ENCODE data around the gene SAMSN1.
"Not testable (repeated sequence)": the region's sequence is repeated elsewhere in the genome, so short reads cannot be mapped to it uniquely, and the experiment has no call there.

The SAMSN1 gene

DNA sequence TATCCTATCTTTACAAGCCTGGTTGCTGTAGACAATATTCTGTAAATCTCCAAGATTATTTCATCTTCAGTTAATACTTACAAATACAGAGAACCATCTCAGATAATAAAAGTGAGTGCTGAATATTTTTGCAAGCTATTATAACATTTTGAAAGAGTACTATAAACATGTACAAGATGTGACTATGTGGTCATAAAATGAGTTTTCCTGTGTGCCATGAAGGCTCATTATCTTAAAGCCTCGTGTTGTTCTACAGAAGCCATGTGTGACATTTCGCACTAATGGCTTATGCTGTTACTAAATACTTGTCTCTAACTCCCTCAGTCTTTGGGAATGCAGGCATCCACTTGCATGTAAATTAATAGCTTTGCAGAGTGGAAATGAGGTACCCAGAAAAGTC is 48.3 kb downstream of the SAMSN1 start:
- Mint-ChIP-seq H3K27ac (no peak overlapping the region), H3K4me1 (peaks cover 7 to 8% of the 10 kb centered on the region in 2 donors), H3K27me3 (no peaks in the 10 kb centered on the region), H3K9me3 (peaks cover 0 to 2% of the 10 kb centered on the region in 2 donors), H3K36me3 (peaks cover 58 to 83% of the 10 kb centered on the region in 2 donors), H3K4me3 (no peak overlapping the region)
- DNase-seq (no peak), ATAC-seq (replicated peaks) (no peak)

GRCh38 chr21:14495075-14495474 is 51.0 kb downstream of the SAMSN1 start:
- Mint-ChIP-seq H3K27me3 (no peaks in the 10 kb centered on the region), H3K4me1 (peaks cover 7 to 10% of the 10 kb centered on the region in 2 donors), H3K9me3 (peaks cover 0 to 2% of the 10 kb centered on the region in 2 donors), H3K36me3 (peaks cover 55 to 82% of the 10 kb centered on the region in 2 donors), H3K27ac (peak overlapping the region; percentile 62), H3K4me3 (no peak overlapping the region)
- no peak for DNase-seq
- no peak for ATAC-seq (replicated peaks)

DNA sequence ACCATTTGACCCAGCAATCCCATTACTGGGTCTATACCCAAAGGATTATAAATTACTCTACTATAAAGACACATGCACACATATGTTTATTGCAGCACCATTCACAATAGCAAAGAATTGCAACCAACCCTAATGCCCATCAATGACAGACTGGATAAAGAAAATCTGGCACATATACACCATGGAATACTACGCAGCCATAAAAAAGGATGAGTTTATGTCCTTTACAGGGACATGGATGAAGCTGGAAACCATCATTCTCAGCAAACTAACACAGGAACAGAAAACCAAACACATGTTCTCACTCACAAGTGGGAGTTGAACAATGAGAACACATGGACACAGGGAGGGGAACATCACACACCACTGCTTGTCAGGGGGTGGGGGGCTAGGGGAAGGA is 51.9 kb downstream of the SAMSN1 start:
- Mint-ChIP-seq H3K36me3 (peaks cover 53 to 75% of the 10 kb centered on the region in 2 donors), H3K27ac (peak overlapping the region; percentile 75)
- H3K27me3 Mint-ChIP-seq; ATAC-seq (replicated peaks); H3K9me3 Mint-ChIP-seq; DNase-seq; H3K4me1 Mint-ChIP-seq; H3K4me3 Mint-ChIP-seq: not testable (repeated sequence)

DNA sequence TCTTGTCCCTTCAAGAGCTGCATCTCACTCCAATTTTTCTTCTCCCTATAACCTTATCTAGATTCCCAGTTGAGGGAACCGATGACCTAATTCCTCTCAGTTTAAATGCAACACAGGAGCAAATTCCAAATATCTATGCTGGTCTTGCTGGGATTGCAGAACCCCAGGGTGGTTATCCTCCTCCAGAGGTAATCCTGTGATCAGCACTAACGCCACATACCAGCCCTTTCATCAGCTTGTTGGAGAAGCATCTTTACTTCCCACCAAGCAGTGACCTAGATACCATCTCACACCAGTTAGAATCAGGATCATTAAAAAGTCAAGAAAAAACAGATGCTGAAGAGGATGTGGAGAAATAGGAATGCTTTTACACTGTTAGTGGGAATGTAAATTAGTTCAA is 52.4 kb downstream of the SAMSN1 start:
- Mint-ChIP-seq H3K4me3 (peak overlapping the region in 1 of 2 donors; percentile 9), H3K4me1 (peaks cover 9 to 11% of the 10 kb centered on the region in 2 donors), H3K27me3 (no peaks in the 10 kb centered on the region), H3K27ac (peak overlapping the region; percentile 75), H3K36me3 (peaks cover 56 to 75% of the 10 kb centered on the region in 2 donors), H3K9me3 (peaks cover 0 to 2% of the 10 kb centered on the region in 2 donors)
- DNase-seq (no peak), ATAC-seq (replicated peaks) (no peak)

DNA sequence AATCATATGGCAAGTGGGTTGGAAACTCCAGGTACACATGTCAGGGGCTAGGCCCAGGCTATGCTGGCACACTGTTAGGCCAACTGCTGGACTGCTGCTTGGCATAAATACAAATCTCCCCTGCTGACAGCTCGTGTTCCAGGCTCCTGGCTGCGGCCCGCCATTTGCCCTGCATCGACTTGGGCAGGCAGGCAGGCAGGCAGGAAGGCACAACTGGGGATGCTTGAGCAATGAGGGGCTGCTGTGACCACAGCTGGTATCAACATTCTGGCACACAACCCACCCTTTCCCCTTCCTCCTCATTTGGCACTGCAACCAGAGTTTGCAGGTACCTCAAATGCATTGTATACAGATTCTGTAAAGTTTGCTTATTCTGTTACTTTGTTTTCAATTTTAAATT is 53.2 kb downstream of the SAMSN1 start:
- H3K9me3 Mint-ChIP-seq, result peaks cover 0 to 2% of the 10 kb centered on the region in 2 donors
- H3K27me3 Mint-ChIP-seq, result no peaks in the 10 kb centered on the region
- ATAC-seq (replicated peaks) (peak in 1 of 2 donors; percentile 23), DNase-seq (no peak)
- no peak overlapping the region for H3K4me3 Mint-ChIP-seq
- H3K27ac Mint-ChIP-seq, result no peak overlapping the region
- peaks cover 56 to 73% of the 10 kb centered on the region in 2 donors for H3K36me3 Mint-ChIP-seq
- H3K4me1 Mint-ChIP-seq, result peaks cover 16 to 17% of the 10 kb centered on the region in 2 donors

DNA sequence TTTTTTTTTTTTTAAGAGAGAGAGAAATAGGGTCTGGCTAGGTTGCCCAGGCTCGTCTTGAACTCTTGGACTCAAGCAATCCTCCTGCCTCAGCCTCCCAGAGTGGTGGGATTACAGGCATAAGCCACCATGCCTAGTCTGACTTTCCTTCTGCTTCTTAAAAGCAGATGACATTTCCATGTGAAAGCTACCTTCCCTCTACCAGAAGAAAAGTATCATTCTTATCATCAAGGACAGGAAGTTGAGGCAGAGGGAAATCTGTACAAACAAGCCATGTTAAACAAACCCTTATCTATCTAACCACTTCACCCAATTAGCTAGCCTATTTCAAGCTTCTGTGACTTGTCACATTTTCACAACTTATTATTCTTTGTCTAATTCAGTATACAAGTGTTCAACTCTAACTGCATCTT is 54.8 kb downstream of the SAMSN1 start:
- Mint-ChIP-seq H3K36me3 (peaks cover 59 to 77% of the 10 kb centered on the region in 2 donors), H3K4me3 (no peak overlapping the region), H3K27me3 (no peaks in the 10 kb centered on the region), H3K27ac (peak overlapping the region; percentile 5), H3K4me1 (peaks cover 20 to 31% of the 10 kb centered on the region in 2 donors), H3K9me3 (peaks cover 0 to 2% of the 10 kb centered on the region in 2 donors)
- no peak for ATAC-seq (replicated peaks)
- DNase-seq, result no peak

GRCh38 chr21:14488672-14489204 is 57.4 kb downstream of the SAMSN1 start:
- peak overlapping the region in 1 of 2 donors; percentile 11 for H3K4me3 Mint-ChIP-seq
- H3K27me3 Mint-ChIP-seq, result no peaks in the 10 kb centered on the region
- peaks cover 26 to 45% of the 10 kb centered on the region in 2 donors for H3K4me1 Mint-ChIP-seq
- H3K36me3 Mint-ChIP-seq, result peaks cover 46 to 69% of the 10 kb centered on the region in 2 donors
- DNase-seq, result no peak
- H3K27ac Mint-ChIP-seq, result peak overlapping the region; percentile 31
- no peak for ATAC-seq (replicated peaks)
- H3K9me3 Mint-ChIP-seq, result peaks cover 8 to 10% of the 10 kb centered on the region in 2 donors

- Mint-ChIP-seq H3K36me3 (peaks cover 47 to 68% of the 10 kb centered on the region in 2 donors), H3K9me3 (peaks cover 14% of the 10 kb centered on the region in 2 donors), H3K4me1 (peaks cover 31 to 54% of the 10 kb centered on the region in 2 donors), H3K27me3 (no peaks in the 10 kb centered on the region), H3K4me3 (peak overlapping the region in 1 of 2 donors; percentile 8), H3K27ac (peak overlapping the region; percentile 71)
- ATAC-seq (replicated peaks) (peak; percentile 53 to 63), DNase-seq (no peak)
Measured at GRCh38 chr21:14487490-14488432, 58.4 kb downstream of the SAMSN1 start.

- peak; percentile 29 to 30 for ATAC-seq (replicated peaks)
- peaks cover 33 to 58% of the 10 kb centered on the region in 2 donors for H3K4me1 Mint-ChIP-seq
- no peak overlapping the region for H3K4me3 Mint-ChIP-seq
- peaks cover 48 to 65% of the 10 kb centered on the region in 2 donors for H3K36me3 Mint-ChIP-seq
- H3K9me3 Mint-ChIP-seq, result peaks cover 14% of the 10 kb centered on the region in 2 donors
- no peak for DNase-seq
- peak overlapping the region; percentile 26 for H3K27ac Mint-ChIP-seq
- no peaks in the 10 kb centered on the region for H3K27me3 Mint-ChIP-seq
Measured at GRCh38 chr21:14486869-14487268, 59.2 kb downstream of the SAMSN1 start.

GRCh38 chr21:14484188-14485009 is 61.7 kb downstream of the SAMSN1 start:
- Mint-ChIP-seq H3K27ac (peak overlapping the region; percentile 79), H3K27me3 (no peaks in the 10 kb centered on the region), H3K4me1 (peaks cover 32 to 76% of the 10 kb centered on the region in 2 donors), H3K4me3 (peak overlapping the region in 1 of 2 donors; percentile 3), H3K9me3 (peaks cover 14% of the 10 kb centered on the region in 2 donors), H3K36me3 (peaks cover 38 to 51% of the 10 kb centered on the region in 2 donors)
- DNase-seq (no peak), ATAC-seq (replicated peaks) (no peak)

DNA sequence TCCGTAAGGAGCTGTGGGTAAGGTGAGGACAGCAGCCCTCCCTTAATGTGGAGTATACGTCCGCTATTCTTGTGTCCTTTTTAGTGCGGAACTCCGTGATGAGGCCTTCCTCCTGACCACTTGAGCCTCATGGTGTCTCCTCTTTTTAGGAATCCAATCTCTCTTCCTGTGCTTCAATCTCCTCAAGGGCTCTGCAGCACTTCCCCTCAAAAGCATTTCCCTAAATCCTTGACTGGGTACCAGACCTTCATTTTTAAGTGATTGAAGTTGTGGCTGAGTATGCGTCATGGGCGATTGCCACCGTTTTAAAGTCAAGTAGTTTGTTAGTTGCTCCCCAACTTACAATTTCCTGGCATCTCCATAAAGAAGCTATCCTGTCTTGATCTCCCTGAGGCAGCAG is 62.8 kb downstream of the SAMSN1 start:
- H3K27ac Mint-ChIP-seq, result peak overlapping the region; percentile 79

GRCh38 chr21:14482165-14482564 is 64.0 kb downstream of the SAMSN1 start:
- DNase-seq, result peak; percentile 60
- H3K4me1 Mint-ChIP-seq, result peaks cover 31 to 77% of the 10 kb centered on the region in 2 donors
- H3K4me3 Mint-ChIP-seq, result peak overlapping the region; percentile 20 to 51

More for the DNA sequence above, 62.8 kb downstream of the SAMSN1 start:
- Mint-ChIP-seq H3K4me3 (peak overlapping the region in 1 of 2 donors; percentile 54), H3K36me3 (peaks cover 33 to 49% of the 10 kb centered on the region in 2 donors), H3K4me1 (peaks cover 33 to 80% of the 10 kb centered on the region in 2 donors), H3K27me3 (no peaks in the 10 kb centered on the region), H3K9me3 (peaks cover 14% of the 10 kb centered on the region in 2 donors)
- DNase-seq (no peak), ATAC-seq (replicated peaks) (no peak)

GRCh38 chr21:14480411-14481031 is 65.6 kb downstream of the SAMSN1 start:
- DNase-seq (no peak), ATAC-seq (replicated peaks) (peak; percentile 46 to 56)
- H3K9me3 Mint-ChIP-seq, result peaks cover 13 to 14% of the 10 kb centered on the region in 2 donors
- no peaks in the 10 kb centered on the region for H3K27me3 Mint-ChIP-seq
- H3K36me3 Mint-ChIP-seq, result peaks cover 22 to 28% of the 10 kb centered on the region in 2 donors
- H3K4me3 Mint-ChIP-seq, result no peak overlapping the region
- peak overlapping the region; percentile 96 for H3K27ac Mint-ChIP-seq
- H3K4me1 Mint-ChIP-seq, result peaks cover 31 to 79% of the 10 kb centered on the region in 2 donors

More at GRCh38 chr21:14482165-14482564, 64.0 kb downstream of the SAMSN1 start:
- peaks cover 27 to 38% of the 10 kb centered on the region in 2 donors for H3K36me3 Mint-ChIP-seq
- peak; percentile 81 to 84 for ATAC-seq (replicated peaks)
- peak overlapping the region; percentile 96 for H3K27ac Mint-ChIP-seq
- H3K9me3 Mint-ChIP-seq, result peaks cover 14% of the 10 kb centered on the region in 2 donors
- no peaks in the 10 kb centered on the region for H3K27me3 Mint-ChIP-seq
